Astrocyte of the hippocampus (primary cell): Measurements from ENCODE around the gene CAVIN2.

Experiments
- DNase-seq: peaks from one replicate; pipeline ENCODE4 v3.0.0; 2011; ENCODE audit warnings: low read depth, low spot score

CAVIN2 gene

GRCh38 chr2:191839918-191840804 lies 6.7 kb downstream of the CAVIN2 start:
- no peak for DNase-seq

DNA sequence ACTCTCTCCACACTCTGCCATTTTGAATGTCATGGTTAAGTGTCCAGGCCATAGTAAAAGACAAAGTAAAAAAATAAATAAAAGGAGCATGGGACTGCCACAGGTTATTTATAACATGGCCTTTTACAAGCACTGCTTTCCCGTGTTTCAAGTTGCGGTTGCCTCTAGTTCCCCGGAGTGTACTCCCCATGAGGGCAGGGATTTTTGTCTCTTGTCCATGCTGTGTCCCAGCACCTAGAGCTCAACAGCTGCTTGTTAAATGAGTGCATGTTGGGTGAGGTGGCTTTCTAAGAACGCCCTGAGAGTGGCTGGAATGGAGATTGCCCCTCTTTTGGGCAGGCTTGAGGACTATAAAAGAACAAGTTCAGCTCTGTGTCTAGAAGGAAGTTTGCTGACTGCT lies 8.4 kb downstream of the CAVIN2 start:
- DNase-seq = no peak

GRCh38 chr2:191836853-191837769 lies 9.8 kb downstream of the CAVIN2 start:
- DNase-seq = no peak

DNA sequence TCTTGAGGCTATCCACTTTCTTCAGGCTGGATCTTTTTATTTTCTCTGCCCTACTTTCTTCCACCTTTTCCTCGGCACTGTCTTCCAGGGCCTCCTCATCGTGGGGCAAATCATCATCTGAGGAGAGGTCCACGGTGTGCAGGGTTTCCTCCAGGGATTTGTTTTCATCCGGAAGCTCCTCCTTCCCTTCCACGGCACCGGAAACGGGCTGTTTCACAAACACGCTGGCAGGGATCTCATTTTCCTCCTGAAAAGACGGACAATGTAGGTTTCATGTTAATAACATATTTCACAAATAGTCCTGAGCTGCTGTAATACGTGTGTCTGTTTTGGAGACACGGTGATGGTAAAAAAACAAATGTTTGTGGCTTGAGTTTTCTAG lies 10.4 kb downstream of the CAVIN2 start:
- no peak for DNase-seq

DNA sequence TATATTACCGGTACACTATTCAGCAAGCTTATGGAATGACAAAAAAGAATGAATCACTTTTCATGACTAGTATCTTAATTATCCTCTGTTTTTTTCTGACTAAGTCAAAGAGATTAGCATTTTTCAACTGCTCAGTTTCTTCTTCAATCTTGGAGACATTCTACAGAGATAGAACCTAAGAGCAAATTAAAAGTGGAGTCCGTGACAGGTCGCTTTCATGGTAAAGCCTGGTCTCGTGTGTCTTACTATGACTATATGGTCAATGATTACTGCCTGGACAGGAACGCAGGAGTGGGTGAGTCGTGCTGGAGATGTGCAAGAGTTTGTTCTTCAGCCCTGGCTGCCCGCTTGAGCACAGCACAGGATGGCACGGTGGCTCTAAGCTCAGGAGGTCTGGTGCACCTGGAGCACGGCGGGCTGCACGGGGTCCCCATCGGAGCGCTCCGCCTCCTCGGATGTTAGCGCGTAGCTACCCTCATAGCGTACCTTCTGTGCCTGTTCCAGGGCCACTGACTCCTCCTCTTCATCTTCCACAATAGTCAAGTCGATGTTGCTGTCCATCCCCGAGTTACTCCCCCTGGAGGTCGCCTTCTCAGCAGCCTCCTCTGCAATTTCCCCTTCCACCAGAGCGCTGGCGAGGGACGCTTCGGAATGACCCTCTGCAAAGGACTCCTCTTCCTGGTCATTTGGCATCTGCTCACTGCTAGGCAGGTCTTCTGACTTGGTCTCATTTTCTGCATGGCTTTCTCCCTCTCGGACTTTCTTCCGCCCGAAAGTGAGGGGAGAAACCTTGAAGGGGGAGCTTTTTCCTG lies 11.1 kb downstream of the CAVIN2 start:
- peak; percentile 13 for DNase-seq

GRCh38 chr2:191835100-191835499 lies 11.8 kb downstream of the CAVIN2 start:
- DNase-seq = no peak

- no peak for DNase-seq
These were observed 13.5 kb downstream of the CAVIN2 start for GRCh38 chr2:191833356-191833755.

GRCh38 chr2:191832668-191833067 lies 14.2 kb downstream of the CAVIN2 start:
- DNase-seq = no peak

GRCh38 chr2:191831410-191831994 lies 15.4 kb downstream of the CAVIN2 start:
- DNase-seq = no peak

- DNase-seq = no peak
These were observed 22.5 kb downstream of the CAVIN2 start for GRCh38 chr2:191824398-191824797.

DNA sequence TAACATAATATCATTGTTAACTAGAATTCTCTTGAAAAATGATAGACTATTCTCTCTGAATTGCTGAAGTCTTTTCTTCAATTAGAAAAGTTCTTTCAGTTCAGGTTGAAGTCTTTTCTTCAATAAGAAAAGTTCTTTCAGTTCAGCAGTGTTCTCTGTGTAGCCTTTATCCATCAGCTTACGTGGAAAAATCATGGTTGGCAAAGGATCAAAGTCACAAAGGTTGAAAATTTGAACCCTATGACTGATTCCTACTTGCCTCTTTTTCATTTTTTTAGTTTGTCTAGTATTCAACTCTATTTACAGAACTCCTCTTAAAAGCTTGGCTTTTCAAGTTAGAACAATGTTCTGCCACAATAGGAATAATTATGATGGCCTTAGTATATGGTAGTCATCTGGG lies 25.8 kb downstream of the CAVIN2 start:
- no peak for DNase-seq

DNA sequence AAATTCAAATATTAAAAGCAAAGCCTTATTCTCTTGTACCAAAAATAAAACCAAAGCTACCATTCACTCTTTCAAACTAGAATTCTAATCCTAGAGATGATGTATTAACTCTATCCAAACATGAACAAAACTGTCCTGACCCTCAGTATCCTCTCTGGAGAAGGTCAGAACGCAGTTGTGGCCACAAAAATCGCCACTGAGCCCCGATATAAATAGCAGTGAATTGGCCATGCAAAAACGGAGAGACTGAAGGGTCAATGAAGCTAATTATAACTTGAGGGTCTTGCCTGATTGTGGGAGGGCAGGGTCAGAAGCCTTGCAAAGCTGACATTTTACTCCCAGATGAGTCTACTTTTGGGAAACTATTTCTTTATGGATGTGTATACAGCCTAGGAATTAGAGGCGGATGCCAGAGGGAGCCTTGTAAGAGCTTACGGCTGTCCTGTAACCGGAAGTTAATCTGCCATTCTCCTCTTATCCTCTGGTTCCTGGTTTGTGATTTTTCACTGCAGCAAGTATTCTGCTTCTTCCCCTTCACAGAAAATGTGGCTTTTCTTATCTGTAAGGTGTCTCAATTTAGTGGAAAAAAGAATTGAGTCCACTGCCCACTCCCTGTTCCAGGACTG lies 28.1 kb downstream of the CAVIN2 start:
- no peak for DNase-seq

DNA sequence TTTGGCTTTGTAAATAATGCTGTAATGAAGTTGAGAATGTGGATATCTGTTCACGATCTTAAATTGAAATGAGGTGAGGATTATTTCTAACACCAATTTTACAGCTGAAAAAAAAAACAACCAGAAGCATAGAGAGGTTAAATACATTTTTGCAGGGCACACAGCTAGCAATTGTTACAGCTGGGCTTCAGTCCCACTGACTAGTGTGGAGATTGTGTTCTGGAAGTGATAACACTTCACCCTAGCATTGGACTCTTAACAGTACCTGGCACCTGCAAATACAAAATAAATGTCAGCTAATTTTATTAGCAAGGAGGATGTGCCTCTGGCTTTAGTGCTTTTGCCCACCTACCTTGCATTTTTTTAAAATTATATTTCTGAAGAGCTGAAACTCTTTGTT lies 28.8 kb downstream of the CAVIN2 start:
- no peak for DNase-seq

DNA sequence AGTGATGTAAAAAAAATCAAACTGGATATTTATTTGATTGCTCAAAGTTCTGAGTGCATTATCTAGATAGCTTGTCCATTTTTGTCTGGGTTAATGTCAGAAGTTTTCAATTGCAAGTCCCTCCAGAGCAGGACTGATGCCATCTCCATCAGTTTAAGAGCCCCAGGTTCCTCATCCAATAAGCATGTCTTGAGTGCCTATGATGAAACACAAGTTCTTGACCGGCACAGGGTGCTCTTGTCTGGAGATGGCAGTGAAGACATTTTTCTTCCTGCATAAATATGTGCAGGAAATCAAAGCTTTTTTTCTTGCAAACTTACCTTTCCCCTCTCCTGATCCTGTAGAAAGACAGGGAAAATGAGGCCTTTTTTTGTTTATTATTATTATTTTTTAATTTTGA lies 31.9 kb downstream of the CAVIN2 start:
- DNase-seq = no peak

DNA sequence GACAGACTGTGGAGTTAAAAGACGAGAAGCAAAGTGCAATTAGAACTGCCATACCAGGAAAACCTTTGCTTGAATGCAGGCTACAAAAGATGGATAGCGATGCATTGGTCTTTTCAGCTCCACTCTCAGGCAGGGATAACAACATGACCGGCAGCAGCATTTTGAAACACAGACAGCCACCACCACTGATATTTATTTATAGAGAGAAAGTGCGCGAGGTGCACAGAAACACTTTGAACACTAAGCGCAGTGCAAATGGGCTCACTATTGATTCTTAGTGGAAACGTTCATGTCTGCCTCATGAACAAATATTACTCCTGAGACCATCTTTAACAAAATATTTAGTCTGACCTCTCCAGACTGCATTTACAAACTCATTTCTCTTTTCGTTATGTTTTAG lies 32.9 kb downstream of the CAVIN2 start:
- DNase-seq = no peak

GRCh38 chr2:191811807-191812602 lies 34.9 kb downstream of the CAVIN2 start:
- DNase-seq = peak; percentile 81

DNA sequence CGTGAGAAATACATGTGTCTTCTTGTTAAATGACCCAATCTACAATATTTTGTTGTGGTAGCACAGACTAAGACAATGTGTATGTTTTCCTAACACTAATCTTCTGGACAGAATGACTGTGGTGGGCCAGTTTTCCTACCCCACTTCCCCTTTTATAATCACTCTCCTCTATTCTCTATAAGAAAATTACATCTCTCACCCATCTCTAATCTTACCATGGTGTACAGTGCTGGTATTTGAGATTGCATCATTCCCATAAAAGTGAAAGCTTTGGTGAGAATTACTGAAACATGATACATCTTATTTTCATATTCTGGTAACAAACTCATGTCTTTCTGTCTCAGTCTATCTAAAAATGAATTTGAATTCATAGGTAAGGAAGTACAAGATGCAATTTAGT lies 40.5 kb downstream of the CAVIN2 start:
- no peak for DNase-seq

DNA sequence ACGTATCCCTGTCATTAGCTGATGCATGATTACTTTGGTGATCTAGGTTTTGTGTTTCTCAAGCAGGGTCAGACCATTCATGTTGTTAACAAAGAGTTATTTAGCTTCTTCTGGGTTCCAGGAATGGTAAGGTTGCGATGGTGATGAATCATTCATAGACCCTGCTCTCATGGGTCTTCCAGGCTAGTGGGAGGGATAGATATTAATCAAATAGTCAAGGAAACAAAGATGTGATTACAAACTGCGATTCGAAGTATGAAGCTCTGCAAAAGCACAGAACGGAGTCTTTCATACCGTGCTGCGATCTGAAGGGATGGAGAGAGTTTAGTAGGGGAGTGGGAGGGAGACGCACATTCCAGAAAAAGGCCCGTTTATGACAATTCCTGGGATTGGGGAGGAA lies 42.1 kb downstream of the CAVIN2 start:
- no peak for DNase-seq

DNA sequence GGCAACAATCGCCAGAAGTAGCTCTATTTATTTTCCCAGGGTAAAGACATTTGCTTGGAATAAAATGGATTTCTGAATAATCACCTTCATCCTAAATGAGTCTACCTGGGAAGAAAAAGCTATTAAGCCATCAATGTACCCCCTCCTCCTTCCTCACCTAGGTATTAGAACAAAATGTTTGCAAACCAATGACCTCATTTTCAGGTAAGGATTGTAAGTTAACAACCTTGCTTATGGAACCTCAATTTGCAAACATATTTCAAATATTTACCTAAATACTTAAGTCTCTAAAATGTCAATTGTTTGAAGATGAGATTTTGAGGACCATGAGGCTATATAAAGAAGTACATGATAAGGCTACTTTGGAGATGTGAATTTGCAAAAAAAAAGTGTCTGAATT lies 43.9 kb downstream of the CAVIN2 start:
- no peak for DNase-seq

DNA sequence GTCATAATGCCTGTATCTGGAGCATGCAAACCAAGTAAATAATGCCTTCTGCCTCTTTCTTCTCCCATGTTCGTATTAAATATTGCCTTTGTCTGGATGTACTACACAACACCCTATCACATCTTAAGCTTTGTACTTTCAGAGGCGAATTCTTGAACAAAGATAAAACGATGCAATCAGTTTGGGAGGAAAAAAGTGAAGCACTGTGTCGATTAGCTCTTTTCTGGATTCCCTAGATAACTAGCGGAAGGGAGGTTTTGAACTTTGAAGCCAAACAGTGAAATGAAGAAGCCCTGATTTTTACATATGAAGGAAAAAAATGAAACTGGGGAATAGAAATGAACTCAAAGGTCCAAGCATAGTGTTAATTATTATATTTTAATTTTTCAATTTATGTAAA lies 44.7 kb downstream of the CAVIN2 start:
- DNase-seq = no peak
